ENCODE measurements around the gene DUSP10.

DNA sequence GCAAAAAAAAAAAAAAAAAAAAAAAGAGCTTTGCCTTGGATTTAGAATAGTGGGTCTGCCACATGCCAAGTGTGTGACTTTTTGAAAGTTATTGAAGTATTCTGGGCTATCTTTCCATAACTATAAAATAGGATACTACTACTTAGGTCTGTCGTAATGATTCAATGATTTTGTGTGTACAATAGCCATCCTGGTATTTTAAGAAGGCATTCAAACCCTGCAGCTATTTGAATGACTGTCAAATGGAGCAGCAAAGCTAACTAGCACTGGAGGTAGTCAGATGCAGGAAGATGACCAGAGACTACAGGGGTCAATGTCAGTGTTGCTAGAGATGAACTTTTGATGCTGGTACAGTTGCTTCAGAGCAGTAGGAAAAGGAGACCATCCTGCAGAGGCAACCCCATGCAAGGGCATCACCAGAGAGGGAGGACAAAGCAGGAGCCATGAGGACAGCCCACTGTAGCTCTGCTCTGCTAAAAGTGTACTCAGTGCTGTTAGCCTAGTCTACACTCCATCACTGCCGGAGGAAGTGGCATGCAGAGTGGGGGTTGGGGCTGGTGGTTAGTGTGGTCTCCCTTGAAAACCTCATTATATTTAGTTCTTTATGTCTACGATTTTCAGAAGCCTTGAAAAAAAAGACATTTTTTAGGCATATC, 29.0 kb downstream of the DUSP10 start:
- TF ChIP-seq, protein P1, sequence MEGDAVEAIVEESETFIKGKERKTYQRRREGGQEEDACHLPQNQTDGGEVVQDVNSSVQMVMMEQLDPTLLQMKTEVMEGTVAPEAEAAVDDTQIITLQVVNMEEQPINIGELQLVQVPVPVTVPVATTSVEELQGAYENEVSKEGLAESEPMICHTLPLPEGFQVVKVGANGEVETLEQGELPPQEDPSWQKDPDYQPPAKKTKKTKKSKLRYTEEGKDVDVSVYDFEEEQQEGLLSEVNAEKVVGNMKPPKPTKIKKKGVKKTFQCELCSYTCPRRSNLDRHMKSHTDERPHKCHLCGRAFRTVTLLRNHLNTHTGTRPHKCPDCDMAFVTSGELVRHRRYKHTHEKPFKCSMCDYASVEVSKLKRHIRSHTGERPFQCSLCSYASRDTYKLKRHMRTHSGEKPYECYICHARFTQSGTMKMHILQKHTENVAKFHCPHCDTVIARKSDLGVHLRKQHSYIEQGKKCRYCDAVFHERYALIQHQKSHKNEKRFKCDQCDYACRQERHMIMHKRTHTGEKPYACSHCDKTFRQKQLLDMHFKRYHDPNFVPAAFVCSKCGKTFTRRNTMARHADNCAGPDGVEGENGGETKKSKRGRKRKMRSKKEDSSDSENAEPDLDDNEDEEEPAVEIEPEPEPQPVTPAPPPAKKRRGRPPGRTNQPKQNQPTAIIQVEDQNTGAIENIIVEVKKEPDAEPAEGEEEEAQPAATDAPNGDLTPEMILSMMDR (conservative IDR thresholded peaks at IDR 0.05; ENCODE audit: low read length) = no peak
- TF ChIP-seq EZH2phosphoT487 (IDR thresholded peaks at IDR 0.05; ENCODE audit: borderline replicate concordance, low read depth, low read length) = no peak

All from OCI-LY7 (cell line).